AG09309 (cell line): ENCODE measurements around the gene FAM174A.
"Not testable (repeated sequence)": the region's sequence is repeated elsewhere in the genome, so short reads cannot be mapped to it uniquely, and the experiment has no call there.

Experiments used
- DNase-seq: peaks from one replicate; pipeline ENCODE4 v3.0.0-alpha.2; 2010; ENCODE audit warnings: low read depth
- H3K4me3 ChIP-seq: 2 replicates; pipeline ENCODE4 v1.5.1; 2011; ENCODE audit warnings: mild to moderate bottlenecking, low read depth, low read length, moderate library complexity; ENCODE audit not compliant: control insufficient read depth
- TF ChIP-seq, protein P1 (sequence below): IDR thresholded peaks from 2 replicates; pipeline ENCODE4 v1.5.1; 2011; ENCODE audit warnings: mild to moderate bottlenecking, low read depth, low read length, inconsistent platforms; ENCODE audit not compliant: insufficient read depth, control insufficient read depth; ENCODE audit errors: missing control alignments

Gene FAM174A

GRCh38 chr5:100603141-100603540 is 68.0 kb downstream of the FAM174A start:
- no peak for DNase-seq
- TF ChIP-seq, protein P1, sequence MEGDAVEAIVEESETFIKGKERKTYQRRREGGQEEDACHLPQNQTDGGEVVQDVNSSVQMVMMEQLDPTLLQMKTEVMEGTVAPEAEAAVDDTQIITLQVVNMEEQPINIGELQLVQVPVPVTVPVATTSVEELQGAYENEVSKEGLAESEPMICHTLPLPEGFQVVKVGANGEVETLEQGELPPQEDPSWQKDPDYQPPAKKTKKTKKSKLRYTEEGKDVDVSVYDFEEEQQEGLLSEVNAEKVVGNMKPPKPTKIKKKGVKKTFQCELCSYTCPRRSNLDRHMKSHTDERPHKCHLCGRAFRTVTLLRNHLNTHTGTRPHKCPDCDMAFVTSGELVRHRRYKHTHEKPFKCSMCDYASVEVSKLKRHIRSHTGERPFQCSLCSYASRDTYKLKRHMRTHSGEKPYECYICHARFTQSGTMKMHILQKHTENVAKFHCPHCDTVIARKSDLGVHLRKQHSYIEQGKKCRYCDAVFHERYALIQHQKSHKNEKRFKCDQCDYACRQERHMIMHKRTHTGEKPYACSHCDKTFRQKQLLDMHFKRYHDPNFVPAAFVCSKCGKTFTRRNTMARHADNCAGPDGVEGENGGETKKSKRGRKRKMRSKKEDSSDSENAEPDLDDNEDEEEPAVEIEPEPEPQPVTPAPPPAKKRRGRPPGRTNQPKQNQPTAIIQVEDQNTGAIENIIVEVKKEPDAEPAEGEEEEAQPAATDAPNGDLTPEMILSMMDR: no peak

DNA sequence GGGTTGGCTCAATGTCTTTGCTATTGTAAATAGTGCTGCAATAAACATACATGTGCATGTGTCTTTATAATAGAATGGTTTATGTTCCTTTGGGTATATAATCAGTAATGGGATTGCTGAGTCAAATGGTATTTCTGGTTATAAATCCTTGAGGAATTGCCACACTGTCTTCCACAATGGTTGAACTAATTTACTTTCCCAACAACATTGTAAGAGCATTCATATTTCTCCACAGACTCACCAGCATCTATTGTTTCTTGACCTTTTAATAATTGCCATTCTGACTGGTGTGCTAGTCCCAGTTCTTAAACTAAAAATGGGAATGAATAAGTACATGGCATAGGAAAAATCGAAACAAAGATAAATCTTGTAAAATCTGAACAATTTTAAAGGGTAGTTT is 68.8 kb downstream of the FAM174A start:
- DNase-seq, H3K4me3 ChIP-seq: not testable (repeated sequence)

More at GRCh38 chr5:100603141-100603540, 68.0 kb downstream of the FAM174A start:
- no peak overlapping the region for H3K4me3 ChIP-seq

DNA sequence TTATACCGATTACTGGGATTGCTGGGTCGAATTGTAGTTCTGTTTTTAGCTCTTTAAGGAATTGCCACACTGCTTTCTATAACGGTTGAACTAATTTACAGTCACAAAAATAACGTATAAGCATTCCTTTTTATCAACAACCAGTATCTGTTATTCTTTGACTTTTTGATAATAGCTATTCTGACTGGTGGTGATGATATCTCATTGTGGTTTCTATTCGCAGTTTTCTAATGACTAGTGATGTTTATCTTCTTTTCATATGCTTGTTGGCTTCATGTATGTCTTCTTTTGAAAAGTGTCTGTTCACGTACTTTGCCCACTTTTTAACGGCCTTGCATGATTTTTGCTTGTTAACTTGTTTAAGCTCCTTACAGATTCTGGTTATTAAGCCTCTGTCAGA is 74.4 kb downstream of the FAM174A start:
- H3K4me3 ChIP-seq: no peak overlapping the region
- TF ChIP-seq, protein P1: no peak
- no peak for DNase-seq

GRCh38 chr5:100614308-100614707 is 79.1 kb downstream of the FAM174A start:
- DNase-seq: no peak
- TF ChIP-seq, protein P1: no peak
- H3K4me3 ChIP-seq: no peak overlapping the region

DNA sequence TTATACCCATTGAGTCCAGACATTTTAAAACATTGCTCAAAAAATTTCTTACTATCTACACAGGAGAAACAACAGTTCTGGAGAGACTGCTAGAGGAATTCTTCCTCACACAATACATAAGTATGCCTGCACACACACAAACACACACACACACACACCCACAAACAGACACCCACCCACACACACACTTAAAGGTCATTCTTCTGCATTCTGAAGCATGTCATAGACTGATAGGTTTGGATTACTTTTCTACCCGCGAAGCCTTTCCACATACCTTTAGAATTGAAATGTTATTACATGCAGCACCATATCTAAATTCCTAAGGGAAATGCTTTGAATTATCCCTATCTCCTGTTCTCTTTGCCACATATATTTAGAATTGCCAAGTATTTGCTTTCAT is 80.2 kb downstream of the FAM174A start:
- no peak for DNase-seq
- TF ChIP-seq, protein P1: no peak

GRCh38 chr5:100616291-100616690 is 81.1 kb downstream of the FAM174A start:
- TF ChIP-seq, protein P1: no peak
- no peak overlapping the region for H3K4me3 ChIP-seq
- no peak for DNase-seq

More for the DNA sequence above, 80.2 kb downstream of the FAM174A start:
- H3K4me3 ChIP-seq: no peak overlapping the region

DNA sequence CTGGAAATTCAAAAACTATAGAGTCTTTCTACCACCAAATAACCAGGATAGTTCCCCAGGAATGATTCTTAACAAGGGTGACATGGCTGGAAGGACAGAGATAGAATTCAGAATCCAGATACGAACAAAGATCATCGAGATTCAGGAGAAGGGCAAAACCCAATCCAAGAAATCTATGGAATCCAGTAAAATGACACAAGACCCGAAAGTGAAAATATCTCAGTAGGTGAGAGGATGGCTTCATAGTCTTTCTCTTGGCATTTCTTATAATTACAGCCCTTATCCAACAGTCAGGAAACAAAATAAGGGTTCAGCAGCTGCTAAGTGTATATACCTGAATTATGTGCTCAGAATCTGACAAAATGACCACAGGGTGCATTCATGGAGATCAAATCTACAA is 81.8 kb downstream of the FAM174A start:
- DNase-seq: no peak
- TF ChIP-seq, protein P1: no peak

More for the DNA sequence above, 81.8 kb downstream of the FAM174A start:
- H3K4me3 ChIP-seq: no peak overlapping the region
